Measurements from ENCODE around the gene MICALL2.

GRCh38 chr7:1492640-1493039 is 33.4 kb upstream of the MICALL2 start:
- TF ChIP-seq CTCF (IDR thresholded peaks at IDR 0.05; ENCODE audit: low read depth, low read length) (no peak), POLR2A (IDR thresholded peaks at IDR 0.05; ENCODE audit: extremely low read depth, insufficient read length) (no peak)

Data from NB4 (cell line).